ENCODE results near the gene NRXN2.

Gene NRXN2

DNA sequence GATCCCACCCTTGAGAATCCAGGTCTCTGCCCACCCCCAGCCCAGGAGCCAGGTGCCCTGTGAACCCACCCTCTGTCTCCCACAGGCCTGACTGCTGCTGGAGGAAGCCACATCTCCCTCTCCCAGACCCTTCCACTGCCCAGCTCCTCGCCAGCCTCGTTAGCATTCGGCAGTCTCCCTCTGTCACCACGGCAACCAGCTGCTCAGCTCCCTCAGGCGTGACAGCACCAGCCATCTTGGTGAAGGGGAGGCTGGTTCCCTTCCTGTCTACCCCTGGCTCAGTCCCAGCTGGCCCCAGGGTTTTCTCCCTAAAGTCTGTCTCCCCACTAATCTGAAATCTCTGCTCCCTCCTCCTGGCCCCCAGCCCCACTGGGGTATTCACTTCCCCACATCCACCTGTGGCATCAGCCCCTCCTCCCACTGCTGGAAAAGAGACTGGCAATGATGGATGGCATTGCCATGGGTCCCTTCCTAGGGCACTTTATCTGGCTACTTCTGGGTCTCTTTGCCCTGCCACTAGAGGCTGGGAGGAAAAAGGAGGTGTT lies 28.1 kb downstream of the NRXN2 start:
- H3K9me3 ChIP-seq (replicated peaks; ENCODE audit: insufficient read depth, low read length), result no peaks in the 10 kb centered on the region
- no peaks in the 10 kb centered on the region for H3K36me3 ChIP-seq (replicated peaks; ENCODE audit: insufficient read depth, low read length)
- no peaks in the 10 kb centered on the region for H4K20me1 ChIP-seq (ENCODE audit: insufficient read depth, low read length)
- no peaks in the 10 kb centered on the region for H3K79me2 ChIP-seq (ENCODE audit: low read length)
- TF ChIP-seq EZH2phosphoT487 (IDR thresholded peaks at IDR 0.05; ENCODE audit: low read length), result no peak
- TF ChIP-seq EZH2 (optimal IDR thresholded peaks at IDR 0.05; ENCODE audit: low read depth, low read length), result no peak
- TF ChIP-seq, protein P1, sequence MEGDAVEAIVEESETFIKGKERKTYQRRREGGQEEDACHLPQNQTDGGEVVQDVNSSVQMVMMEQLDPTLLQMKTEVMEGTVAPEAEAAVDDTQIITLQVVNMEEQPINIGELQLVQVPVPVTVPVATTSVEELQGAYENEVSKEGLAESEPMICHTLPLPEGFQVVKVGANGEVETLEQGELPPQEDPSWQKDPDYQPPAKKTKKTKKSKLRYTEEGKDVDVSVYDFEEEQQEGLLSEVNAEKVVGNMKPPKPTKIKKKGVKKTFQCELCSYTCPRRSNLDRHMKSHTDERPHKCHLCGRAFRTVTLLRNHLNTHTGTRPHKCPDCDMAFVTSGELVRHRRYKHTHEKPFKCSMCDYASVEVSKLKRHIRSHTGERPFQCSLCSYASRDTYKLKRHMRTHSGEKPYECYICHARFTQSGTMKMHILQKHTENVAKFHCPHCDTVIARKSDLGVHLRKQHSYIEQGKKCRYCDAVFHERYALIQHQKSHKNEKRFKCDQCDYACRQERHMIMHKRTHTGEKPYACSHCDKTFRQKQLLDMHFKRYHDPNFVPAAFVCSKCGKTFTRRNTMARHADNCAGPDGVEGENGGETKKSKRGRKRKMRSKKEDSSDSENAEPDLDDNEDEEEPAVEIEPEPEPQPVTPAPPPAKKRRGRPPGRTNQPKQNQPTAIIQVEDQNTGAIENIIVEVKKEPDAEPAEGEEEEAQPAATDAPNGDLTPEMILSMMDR (IDR thresholded peaks at IDR 0.05; ENCODE audit: low read length), result no peak
- no peaks in the 10 kb centered on the region for H3F3A ChIP-seq (ENCODE audit: insufficient read depth, low read length)
- DNase-seq, result no peak
- no peak overlapping the region for H3K4me2 ChIP-seq (ENCODE audit: low read depth, low read length)
- no peak overlapping the region for H3K27ac ChIP-seq (ENCODE audit: low read length)
- H3K4me3 ChIP-seq (ENCODE audit: low read length), result no peak overlapping the region
- no peaks in the 10 kb centered on the region for H3K4me1 ChIP-seq (ENCODE audit: low read length)
- H3K27me3 ChIP-seq (replicated peaks; ENCODE audit: insufficient read depth, low read length), result peaks cover 97% of the 10 kb centered on the region
- no peaks in the 10 kb centered on the region for H3K9me2 ChIP-seq (replicated peaks; ENCODE audit: insufficient read depth, low read length)
- no peak overlapping the region for H3K9ac ChIP-seq (ENCODE audit: low read length)
- no peak overlapping the region for H2AFZ ChIP-seq (ENCODE audit: low read length)

- DNase-seq, result no peak
- no peaks in the 10 kb centered on the region for H4K20me1 ChIP-seq (ENCODE audit: insufficient read depth, low read length)
- peaks cover 99% of the 10 kb centered on the region for H3K27me3 ChIP-seq (replicated peaks; ENCODE audit: insufficient read depth, low read length)
- H3K36me3 ChIP-seq (replicated peaks; ENCODE audit: insufficient read depth, low read length), result no peaks in the 10 kb centered on the region
- no peaks in the 10 kb centered on the region for H3K9me2 ChIP-seq (replicated peaks; ENCODE audit: insufficient read depth, low read length)
- no peak overlapping the region for H3K9ac ChIP-seq (ENCODE audit: low read length)
- no peaks in the 10 kb centered on the region for H3K79me2 ChIP-seq (ENCODE audit: low read length)
- TF ChIP-seq EZH2 (optimal IDR thresholded peaks at IDR 0.05; ENCODE audit: low read depth, low read length), result no peak
- TF ChIP-seq EZH2phosphoT487 (IDR thresholded peaks at IDR 0.05; ENCODE audit: low read length), result no peak
- TF ChIP-seq, protein P1 (IDR thresholded peaks at IDR 0.05; ENCODE audit: low read length), result no peak
- H3K9me3 ChIP-seq (replicated peaks; ENCODE audit: insufficient read depth, low read length), result no peaks in the 10 kb centered on the region
- no peak overlapping the region for H3K4me3 ChIP-seq (ENCODE audit: low read length)
- H3K4me2 ChIP-seq (ENCODE audit: low read depth, low read length), result no peak overlapping the region
- no peaks in the 10 kb centered on the region for H3K4me1 ChIP-seq (ENCODE audit: low read length)
- no peaks in the 10 kb centered on the region for H3F3A ChIP-seq (ENCODE audit: insufficient read depth, low read length)
- H2AFZ ChIP-seq (ENCODE audit: low read length), result no peak overlapping the region
- H3K27ac ChIP-seq (ENCODE audit: low read length), result no peak overlapping the region
Measured at GRCh38 chr11:64694026-64694755, 28.8 kb downstream of the NRXN2 start.

DNA sequence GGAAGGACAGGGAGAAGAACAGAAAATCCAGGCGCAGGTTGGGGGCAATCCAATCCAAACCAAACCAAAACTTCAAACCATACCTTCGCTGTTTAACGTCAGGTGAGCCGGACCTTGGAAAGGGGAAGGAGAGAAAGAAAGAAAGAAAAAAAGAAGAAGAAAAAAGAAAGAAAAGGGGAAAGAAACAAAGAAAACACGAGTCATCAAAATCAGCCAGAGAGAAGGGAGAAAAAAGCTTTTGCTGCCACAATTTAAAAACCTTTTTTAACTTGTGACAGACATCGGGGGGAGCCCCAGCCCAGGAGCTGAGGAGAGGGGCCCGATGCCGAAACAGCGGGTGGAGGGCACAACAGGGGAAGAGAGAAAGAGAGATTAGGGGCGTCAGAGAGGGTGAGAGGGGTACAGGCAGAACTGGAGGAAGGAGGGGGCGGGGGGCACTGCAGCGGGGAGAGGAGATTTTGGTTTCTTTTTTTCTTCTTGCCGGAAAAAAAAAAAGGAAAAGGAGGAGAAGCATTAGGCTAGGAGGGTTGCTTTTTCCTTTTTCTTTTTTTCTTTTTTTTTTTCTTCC lies 30.1 kb downstream of the NRXN2 start:
- Histone ChIP-seq H3K36me3 (replicated peaks; ENCODE audit: insufficient read depth, low read length) (no peaks in the 10 kb centered on the region), H3K4me1 (ENCODE audit: low read length) (0 out of 2 replicates have a peak, but pooled peaks cover 6% of the 10 kb centered on the region), H4K20me1 (ENCODE audit: insufficient read depth, low read length) (no peaks in the 10 kb centered on the region), H3K4me3 (ENCODE audit: low read length) (no peak overlapping the region), H3K9ac (ENCODE audit: low read length) (no peak overlapping the region; the same call in 1 of the 2 replicates), H3K9me3 (replicated peaks; ENCODE audit: insufficient read depth, low read length) (no peaks in the 10 kb centered on the region), H3K4me2 (ENCODE audit: low read depth, low read length) (peak overlapping the region; percentile 52; the same call in 1 of the 2 replicates), H3K27me3 (replicated peaks; ENCODE audit: insufficient read depth, low read length) (peaks cover 88% of the 10 kb centered on the region), H2AFZ (ENCODE audit: low read length) (no peak overlapping the region), H3K79me2 (ENCODE audit: low read length) (no peaks in the 10 kb centered on the region), H3K27ac (ENCODE audit: low read length) (no peak overlapping the region), H3F3A (ENCODE audit: insufficient read depth, low read length) (no peaks in the 10 kb centered on the region), H3K9me2 (replicated peaks; ENCODE audit: insufficient read depth, low read length) (no peaks in the 10 kb centered on the region)
- DNase-seq, result no peak
- TF ChIP-seq, protein P1 (IDR thresholded peaks at IDR 0.05; ENCODE audit: low read length), result no peak
- TF ChIP-seq EZH2 (optimal IDR thresholded peaks at IDR 0.05; ENCODE audit: low read depth, low read length) (no peak), EZH2phosphoT487 (IDR thresholded peaks at IDR 0.05; ENCODE audit: low read length) (no peak)

Data from MM.1S (cell line).